Measurements from ENCODE around the gene OR2V2.
"Not testable (repeated sequence)": the region's sequence is repeated elsewhere in the genome, so short reads cannot be mapped to it uniquely, and the experiment has no call there.

DNA sequence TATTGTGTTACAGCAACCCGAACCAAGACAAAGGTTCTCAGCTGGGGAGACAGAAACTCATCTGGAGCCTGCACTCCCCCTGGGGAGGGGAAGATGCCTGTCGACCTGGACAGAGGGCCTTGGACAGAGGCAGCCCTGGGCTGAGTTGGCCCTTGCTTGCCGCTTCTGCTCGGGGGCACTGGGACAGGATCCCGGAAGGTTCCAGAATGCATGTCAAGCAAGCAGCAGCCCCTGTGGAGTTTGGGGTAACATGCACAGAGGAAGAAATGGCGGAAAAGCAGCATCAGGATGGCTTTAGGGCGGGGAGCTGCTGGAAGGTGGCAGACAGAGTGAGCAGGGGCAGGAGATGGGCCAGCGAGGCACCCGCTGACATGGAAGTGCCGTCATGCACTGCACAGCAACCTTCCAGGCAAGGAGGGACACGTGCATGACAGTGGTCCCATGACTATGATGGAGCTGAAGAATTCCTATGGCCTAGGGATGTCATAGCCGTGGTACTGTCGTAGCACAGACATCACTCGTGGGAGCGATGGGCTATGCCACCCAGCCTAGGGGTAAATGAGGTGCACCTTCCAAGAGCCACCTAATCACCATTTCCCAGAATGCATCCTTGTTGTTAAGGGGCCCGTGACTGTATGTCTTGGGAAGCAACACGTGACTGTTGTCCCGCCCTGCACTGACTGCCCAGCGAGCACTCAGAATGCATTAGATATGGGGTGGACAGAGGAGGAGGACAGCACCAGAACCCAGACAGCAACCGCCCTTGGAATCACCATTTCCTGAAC is 42.6 kb upstream of the OR2V2 start:
- TF ChIP-seq, protein P1, sequence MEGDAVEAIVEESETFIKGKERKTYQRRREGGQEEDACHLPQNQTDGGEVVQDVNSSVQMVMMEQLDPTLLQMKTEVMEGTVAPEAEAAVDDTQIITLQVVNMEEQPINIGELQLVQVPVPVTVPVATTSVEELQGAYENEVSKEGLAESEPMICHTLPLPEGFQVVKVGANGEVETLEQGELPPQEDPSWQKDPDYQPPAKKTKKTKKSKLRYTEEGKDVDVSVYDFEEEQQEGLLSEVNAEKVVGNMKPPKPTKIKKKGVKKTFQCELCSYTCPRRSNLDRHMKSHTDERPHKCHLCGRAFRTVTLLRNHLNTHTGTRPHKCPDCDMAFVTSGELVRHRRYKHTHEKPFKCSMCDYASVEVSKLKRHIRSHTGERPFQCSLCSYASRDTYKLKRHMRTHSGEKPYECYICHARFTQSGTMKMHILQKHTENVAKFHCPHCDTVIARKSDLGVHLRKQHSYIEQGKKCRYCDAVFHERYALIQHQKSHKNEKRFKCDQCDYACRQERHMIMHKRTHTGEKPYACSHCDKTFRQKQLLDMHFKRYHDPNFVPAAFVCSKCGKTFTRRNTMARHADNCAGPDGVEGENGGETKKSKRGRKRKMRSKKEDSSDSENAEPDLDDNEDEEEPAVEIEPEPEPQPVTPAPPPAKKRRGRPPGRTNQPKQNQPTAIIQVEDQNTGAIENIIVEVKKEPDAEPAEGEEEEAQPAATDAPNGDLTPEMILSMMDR (IDR thresholded peaks at IDR 0.05), result not testable (repeated sequence)
- TF ChIP-seq POLR2A (IDR thresholded peaks at IDR 0.05), result not testable (repeated sequence)

Measured in right lobe of liver (tissue), 4 donors.